Liver (tissue), 9 donors: ENCODE results near the gene STUM. TPM values are rescaled to one million over a fixed set of nuclear protein-coding genes. Genes with fewer than 3 reads are reported as not detected.
"Not testable (repeated sequence)": the region's sequence is repeated elsewhere in the genome, so short reads cannot be mapped to it uniquely, and the experiment has no call there.

ENCODE experiments used
- DNase-seq: peaks from one replicate; pipeline ENCODE4 v3.0.0-alpha.2; 2017; ENCODE audit warnings: low spot score
- H3K27ac ChIP-seq, 2 donors: one replicate each; pipeline ENCODE4 v1.7.0; 2013; ENCODE audit warnings: inconsistent platforms in 2 of 2, low read length in 2 of 2, control low read depth in 1 of 2, low read depth in 1 of 2, mild to moderate bottlenecking in 1 of 2
- H3K27me3 ChIP-seq, 4 donors: one replicate each; pipeline versions ENCODE4 v1.6.1 to v1.7.0; 2013; ENCODE audit warnings: low read length in 3 of 4, inconsistent platforms in 1 of 4, mild to moderate bottlenecking in 1 of 4, moderate library complexity in 1 of 4; ENCODE audit not compliant: control insufficient read depth in 4 of 4, insufficient read depth in 4 of 4
- H3K36me3 ChIP-seq, 4 donors: one replicate each; pipeline versions ENCODE4 v1.6.1 to v1.7.0; 2013; ENCODE audit warnings: low read length in 3 of 4, mild to moderate bottlenecking in 3 of 4, low read depth in 1 of 4, moderate library complexity in 1 of 4; ENCODE audit not compliant: control insufficient read depth in 4 of 4, insufficient read depth in 3 of 4
- H3K4me1 ChIP-seq, 4 donors: one replicate each; pipeline versions ENCODE4 v1.6.1 to v1.7.0; 2013; ENCODE audit warnings: low read length in 3 of 4, mild to moderate bottlenecking in 3 of 4, moderate library complexity in 1 of 4; ENCODE audit not compliant: control insufficient read depth in 4 of 4, insufficient read depth in 4 of 4
- H3K4me3 ChIP-seq, 3 donors: one replicate each; pipeline versions ENCODE4 v1.6.1 to v1.7.0; 2013; ENCODE audit warnings: low read length in 3 of 3, control low read depth in 1 of 3, low read depth in 1 of 3, mild to moderate bottlenecking in 1 of 3
- H3K9ac ChIP-seq, 2 donors: one replicate each; pipeline ENCODE4 v1.7.0; 2013; ENCODE audit warnings: low read length in 2 of 2, mild to moderate bottlenecking in 2 of 2, moderate library complexity in 2 of 2, control low read depth in 1 of 2, low read depth in 1 of 2
- H3K9me3 ChIP-seq, 4 donors: one replicate each; pipeline versions ENCODE4 v1.6.1 to v1.7.0; 2013; ENCODE audit warnings: low read length in 3 of 4; ENCODE audit not compliant: control insufficient read depth in 4 of 4
- EGR1 ChIP-seq, 2 donors: IDR thresholded peaks; 2 replicates each; pipeline ENCODE4 v1.6.1; 2016 to 2018; ENCODE audit warnings: antibody characterized with exemption in 2 of 2, low read depth in 2 of 2
- FOXA1 ChIP-seq: IDR thresholded peaks from 2 replicates; pipeline ENCODE4 v1.6.1; 2016; ENCODE audit warnings: antibody characterized with exemption
- FOXA2 ChIP-seq: IDR thresholded peaks from 2 replicates; pipeline ENCODE4 v1.6.1; 2016; ENCODE audit warnings: antibody characterized with exemption
- GABPA ChIP-seq, 2 donors: IDR thresholded peaks in 1 of 2; conservative IDR thresholded peaks in 1 of 2; 2 replicates each; pipeline ENCODE4 v1.6.1; 2016; ENCODE audit warnings: antibody characterized with exemption in 2 of 2, mild to moderate bottlenecking in 1 of 2, moderate library complexity in 1 of 2
- HNF4A ChIP-seq, 2 donors: conservative IDR thresholded peaks; 2 replicates each; pipeline ENCODE4 v1.6.1; 2016; ENCODE audit warnings: antibody characterized with exemption in 2 of 2, mild to moderate bottlenecking in 2 of 2
- HNF4G ChIP-seq: IDR thresholded peaks from 2 replicates; pipeline ENCODE4 v1.6.1; 2016; ENCODE audit warnings: antibody characterized with exemption
- JUND ChIP-seq, 2 donors: IDR thresholded peaks; 2 replicates each; pipeline ENCODE4 v1.6.1; 2016; ENCODE audit warnings: antibody characterized with exemption in 2 of 2
- MAX ChIP-seq: IDR thresholded peaks from 2 replicates; pipeline ENCODE4 v1.6.1; 2016; ENCODE audit warnings: antibody characterized with exemption
- NR2F2 ChIP-seq: IDR thresholded peaks from 2 replicates; pipeline ENCODE4 v1.6.1; 2016; ENCODE audit warnings: antibody characterized with exemption
- RAD21 ChIP-seq, 2 donors: IDR thresholded peaks; 2 replicates each; pipeline ENCODE4 v1.6.1; 2016; ENCODE audit warnings: antibody characterized with exemption in 2 of 2, mild to moderate bottlenecking in 2 of 2
- REST ChIP-seq: IDR thresholded peaks from 2 replicates; pipeline ENCODE4 v1.6.1; 2016; ENCODE audit warnings: antibody characterized with exemption, mild to moderate bottlenecking
- RXRA ChIP-seq, 2 donors: IDR thresholded peaks; 2 replicates each; pipeline ENCODE4 v1.6.1; 2017 to 2018; ENCODE audit warnings: antibody characterized with exemption in 2 of 2, mild to moderate bottlenecking in 1 of 2
- SP1 ChIP-seq: IDR thresholded peaks from 2 replicates; pipeline ENCODE4 v1.6.1; 2018; ENCODE audit warnings: antibody characterized with exemption, mild to moderate bottlenecking
- TAF1 ChIP-seq: conservative IDR thresholded peaks from 2 replicates; pipeline ENCODE4 v1.6.1; 2016; ENCODE audit warnings: antibody characterized with exemption, mild to moderate bottlenecking
- YY1 ChIP-seq: IDR thresholded peaks from 2 replicates; pipeline ENCODE4 v1.6.1; 2016; ENCODE audit warnings: antibody characterized with exemption, mild to moderate bottlenecking
- WGBS: extraction: QIAGEN DNeasy Blood & Tissue Kit; methylation state at CpG from one replicate; pipeline ENCODE4 v1.1.7; 2013; 5-methylcytosine and 5-hydroxymethylcytosine counted together
- polyA plus RNA-seq, 2 donors: library from polyadenylated mRNA; stranded (reverse) in 1 of 2; unstranded in 1 of 2; fragments of 200-250 nt in 1 of 2; fragments of >200 nt in 1 of 2; fragmentation: Nextera tagmentation in 1 of 2; extraction: Ambion mirVana in 1 of 2; gene quantifications; one replicate each; pipeline versions ENCODE4 v1.2.1 to v1.2.3, GENCODE V29; 2013 to 2015
- total RNA-seq, 2 donors: library from RNA; depleted of rRNA; stranded (reverse); fragments of >200 nt; gene quantifications; one replicate each; pipeline ENCODE4 v1.2.3, GENCODE V29; 2014
- TF ChIP-seq, protein P1 (sequence below): IDR thresholded peaks from 2 replicates; pipeline ENCODE4 v1.6.1; 2016; ENCODE audit warnings: antibody characterized with exemption
- TF ChIP-seq, protein P2 (sequence below): IDR thresholded peaks from 2 replicates; pipeline ENCODE4 v1.6.1; 2016; ENCODE audit warnings: antibody characterized with exemption
- TF ChIP-seq, protein P3 (sequence below): fragments of 150-350 bp; IDR thresholded peaks from 2 replicates; pipeline ENCODE4 v1.5.1; 2017; ENCODE audit warnings: improper control_type of control experiment, low read depth, low read length; ENCODE audit not compliant: missing input control
- donor health status: healthy.
- donor health status: healthy.
- donor health status: healthy.
- donor health status: healthy.
- donor health status: healthy.

The STUM gene
- total and polyA plus RNA-seq, 4 donors, result 0.03 to 0.14 (median 0.07) TPM

- TF ChIP-seq SP1, result no peak
- TF ChIP-seq MAX, result no peak
- TF ChIP-seq EGR1 (IDR thresholded peaks at IDR 0.05; ENCODE audit: low read depth in 2 of 2), result no peak
Measured at GRCh38 chr1:226597616-226598454, 49.3 kb downstream of the STUM start (continued).

- TF ChIP-seq RXRA (IDR thresholded peaks at IDR 0.05) (no peak), MAX (no peak), FOXA1 (no peak), NR2F2 (no peak), HNF4G (no peak), REST (no peak), HNF4A (conservative IDR thresholded peaks at IDR 0.05) (no peak), YY1 (no peak), JUND (IDR thresholded peaks at IDR 0.05) (no peak), GABPA (IDR thresholded peaks at IDR 0.05 in 1 of 2, conservative IDR thresholded peaks at IDR 0.05 in 1 of 2) (no peak), TAF1 (no peak), RAD21 (IDR thresholded peaks at IDR 0.05) (no peak), EGR1 (IDR thresholded peaks at IDR 0.05; ENCODE audit: low read depth in 2 of 2) (no peak), FOXA2 (no peak), SP1 (no peak)
- TF ChIP-seq, protein P1, sequence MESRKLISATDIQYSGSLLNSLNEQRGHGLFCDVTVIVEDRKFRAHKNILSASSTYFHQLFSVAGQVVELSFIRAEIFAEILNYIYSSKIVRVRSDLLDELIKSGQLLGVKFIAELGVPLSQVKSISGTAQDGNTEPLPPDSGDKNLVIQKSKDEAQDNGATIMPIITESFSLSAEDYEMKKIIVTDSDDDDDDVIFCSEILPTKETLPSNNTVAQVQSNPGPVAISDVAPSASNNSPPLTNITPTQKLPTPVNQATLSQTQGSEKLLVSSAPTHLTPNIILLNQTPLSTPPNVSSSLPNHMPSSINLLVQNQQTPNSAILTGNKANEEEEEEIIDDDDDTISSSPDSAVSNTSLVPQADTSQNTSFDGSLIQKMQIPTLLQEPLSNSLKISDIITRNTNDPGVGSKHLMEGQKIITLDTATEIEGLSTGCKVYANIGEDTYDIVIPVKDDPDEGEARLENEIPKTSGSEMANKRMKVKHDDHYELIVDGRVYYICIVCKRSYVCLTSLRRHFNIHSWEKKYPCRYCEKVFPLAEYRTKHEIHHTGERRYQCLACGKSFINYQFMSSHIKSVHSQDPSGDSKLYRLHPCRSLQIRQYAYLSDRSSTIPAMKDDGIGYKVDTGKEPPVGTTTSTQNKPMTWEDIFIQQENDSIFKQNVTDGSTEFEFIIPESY, result no peak
- TF ChIP-seq, protein P2, sequence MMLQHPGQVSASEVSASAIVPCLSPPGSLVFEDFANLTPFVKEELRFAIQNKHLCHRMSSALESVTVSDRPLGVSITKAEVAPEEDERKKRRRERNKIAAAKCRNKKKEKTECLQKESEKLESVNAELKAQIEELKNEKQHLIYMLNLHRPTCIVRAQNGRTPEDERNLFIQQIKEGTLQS, result no peak
- TF ChIP-seq, protein P3, sequence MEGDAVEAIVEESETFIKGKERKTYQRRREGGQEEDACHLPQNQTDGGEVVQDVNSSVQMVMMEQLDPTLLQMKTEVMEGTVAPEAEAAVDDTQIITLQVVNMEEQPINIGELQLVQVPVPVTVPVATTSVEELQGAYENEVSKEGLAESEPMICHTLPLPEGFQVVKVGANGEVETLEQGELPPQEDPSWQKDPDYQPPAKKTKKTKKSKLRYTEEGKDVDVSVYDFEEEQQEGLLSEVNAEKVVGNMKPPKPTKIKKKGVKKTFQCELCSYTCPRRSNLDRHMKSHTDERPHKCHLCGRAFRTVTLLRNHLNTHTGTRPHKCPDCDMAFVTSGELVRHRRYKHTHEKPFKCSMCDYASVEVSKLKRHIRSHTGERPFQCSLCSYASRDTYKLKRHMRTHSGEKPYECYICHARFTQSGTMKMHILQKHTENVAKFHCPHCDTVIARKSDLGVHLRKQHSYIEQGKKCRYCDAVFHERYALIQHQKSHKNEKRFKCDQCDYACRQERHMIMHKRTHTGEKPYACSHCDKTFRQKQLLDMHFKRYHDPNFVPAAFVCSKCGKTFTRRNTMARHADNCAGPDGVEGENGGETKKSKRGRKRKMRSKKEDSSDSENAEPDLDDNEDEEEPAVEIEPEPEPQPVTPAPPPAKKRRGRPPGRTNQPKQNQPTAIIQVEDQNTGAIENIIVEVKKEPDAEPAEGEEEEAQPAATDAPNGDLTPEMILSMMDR, result no peak
- WGBS, result 83% methylated on average over 2 of the region's 2 CpGs
- Histone ChIP-seq H3K9ac (no peak overlapping the region), H3K27ac (no peak overlapping the region), H3K36me3 (no peaks in the 10 kb centered on the region), H3K4me3 (no peak overlapping the region), H3K9me3 (peaks cover 0 to 2% (median 0%) of the 10 kb centered on the region in 4 donors), H3K27me3 (no peaks in the 10 kb centered on the region), H3K4me1 (peaks cover 0 to 9% (median 7%) of the 10 kb centered on the region in 4 donors)
- DNase-seq, result no peak
Measured at GRCh38 chr1:226598455-226598849, 49.9 kb downstream of the STUM start.

DNA sequence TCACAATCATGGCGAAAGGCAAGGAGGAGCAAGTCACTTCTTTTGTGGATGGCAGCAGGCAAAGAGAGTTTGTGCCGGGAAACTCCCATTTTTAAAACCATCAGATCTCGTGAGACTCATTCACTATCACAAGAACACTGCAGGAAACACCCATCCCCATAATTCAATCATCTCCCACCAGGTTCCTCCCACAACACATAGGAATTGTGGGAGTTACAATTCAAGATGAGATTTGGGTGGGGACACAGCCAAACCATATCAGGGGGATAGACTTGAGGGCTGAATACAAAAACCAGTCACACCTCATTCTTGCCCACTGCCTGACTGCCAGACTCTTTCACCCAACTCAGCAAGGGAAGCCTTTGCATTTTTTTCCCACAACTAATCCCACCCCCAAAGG lies 50.4 kb downstream of the STUM start:
- peaks cover 0 to 12% (median 10%) of the 10 kb centered on the region in 4 donors for H3K4me1 ChIP-seq
- DNase-seq, H3K9ac ChIP-seq, H3K27ac ChIP-seq, H3K27me3 ChIP-seq, H3K9me3 ChIP-seq, H3K36me3 ChIP-seq, H3K4me3 ChIP-seq: not testable (repeated sequence)
- 89% methylated on average over 3 of the region's 3 CpGs for WGBS
